ENCODE measurements around the gene SMIM38.

The SMIM38 gene

GRCh38 chr11:69194396-69194795, 38.7 kb downstream of the SMIM38 start:
- Histone ChIP-seq H3K4me1 (ENCODE audit: control insufficient read depth, insufficient read depth, low read length) (no peaks in the 10 kb centered on the region), H3K27me3 (ENCODE audit: control insufficient read depth, insufficient read depth, low read length) (no peaks in the 10 kb centered on the region), H3K4me3 (ENCODE audit: low read depth, low read length) (no peak overlapping the region), H3K36me3 (ENCODE audit: control insufficient read depth, insufficient read depth, low read length) (no peaks in the 10 kb centered on the region), H3K9me3 (ENCODE audit: control insufficient read depth, insufficient read depth, low read length) (no peaks in the 10 kb centered on the region), H3K9ac (ENCODE audit: low read depth, low read length) (no peak overlapping the region)

- Histone ChIP-seq H3K4me1 (ENCODE audit: control insufficient read depth, insufficient read depth, low read length) (peaks cover under 1% of the 10 kb centered on the region), H3K4me3 (ENCODE audit: low read depth, low read length) (no peak overlapping the region), H3K9ac (ENCODE audit: low read depth, low read length) (no peak overlapping the region), H3K9me3 (ENCODE audit: control insufficient read depth, insufficient read depth, low read length) (no peaks in the 10 kb centered on the region), H3K27me3 (ENCODE audit: control insufficient read depth, insufficient read depth, low read length) (no peaks in the 10 kb centered on the region), H3K36me3 (ENCODE audit: control insufficient read depth, insufficient read depth, low read length) (no peaks in the 10 kb centered on the region)
Observed at GRCh38 chr11:69194956-69195355, 39.2 kb downstream of the SMIM38 start.

- Histone ChIP-seq H3K9ac (ENCODE audit: low read depth, low read length) (no peak overlapping the region), H3K4me3 (ENCODE audit: low read depth, low read length) (no peak overlapping the region), H3K36me3 (ENCODE audit: control insufficient read depth, insufficient read depth, low read length) (no peaks in the 10 kb centered on the region), H3K27me3 (ENCODE audit: control insufficient read depth, insufficient read depth, low read length) (no peaks in the 10 kb centered on the region), H3K9me3 (ENCODE audit: control insufficient read depth, insufficient read depth, low read length) (no peaks in the 10 kb centered on the region), H3K4me1 (ENCODE audit: control insufficient read depth, insufficient read depth, low read length) (peaks cover 4% of the 10 kb centered on the region)
Observed at GRCh38 chr11:69195824-69196782, 40.4 kb downstream of the SMIM38 start.

- H3K27me3 ChIP-seq (ENCODE audit: control insufficient read depth, insufficient read depth, low read length): no peaks in the 10 kb centered on the region
- no peaks in the 10 kb centered on the region for H3K9me3 ChIP-seq (ENCODE audit: control insufficient read depth, insufficient read depth, low read length)
- H3K4me3 ChIP-seq (ENCODE audit: low read depth, low read length): no peak overlapping the region
- no peak overlapping the region for H3K9ac ChIP-seq (ENCODE audit: low read depth, low read length)
- no peaks in the 10 kb centered on the region for H3K36me3 ChIP-seq (ENCODE audit: control insufficient read depth, insufficient read depth, low read length)
- H3K4me1 ChIP-seq (ENCODE audit: control insufficient read depth, insufficient read depth, low read length): peaks cover 4% of the 10 kb centered on the region
Observed at GRCh38 chr11:69196783-69197169, 41.0 kb downstream of the SMIM38 start.

GRCh38 chr11:69198891-69199582, 43.3 kb downstream of the SMIM38 start:
- no peaks in the 10 kb centered on the region for H3K36me3 ChIP-seq (ENCODE audit: control insufficient read depth, insufficient read depth, low read length)

GRCh38 chr11:69199583-69200315, 44.0 kb downstream of the SMIM38 start:
- H3K9ac ChIP-seq (ENCODE audit: low read depth, low read length): no peak overlapping the region

More at GRCh38 chr11:69198891-69199582, 43.3 kb downstream of the SMIM38 start:
- H3K4me1 ChIP-seq (ENCODE audit: control insufficient read depth, insufficient read depth, low read length): peaks cover 4% of the 10 kb centered on the region
- H3K9ac ChIP-seq (ENCODE audit: low read depth, low read length): no peak overlapping the region
- H3K9me3 ChIP-seq (ENCODE audit: control insufficient read depth, insufficient read depth, low read length): no peaks in the 10 kb centered on the region
- no peaks in the 10 kb centered on the region for H3K27me3 ChIP-seq (ENCODE audit: control insufficient read depth, insufficient read depth, low read length)
- H3K4me3 ChIP-seq (ENCODE audit: low read depth, low read length): no peak overlapping the region

GRCh38 chr11:69200331-69201065, 44.8 kb downstream of the SMIM38 start:
- H3K27me3 ChIP-seq (ENCODE audit: control insufficient read depth, insufficient read depth, low read length): no peaks in the 10 kb centered on the region
- no peak overlapping the region for H3K9ac ChIP-seq (ENCODE audit: low read depth, low read length)
- no peaks in the 10 kb centered on the region for H3K36me3 ChIP-seq (ENCODE audit: control insufficient read depth, insufficient read depth, low read length)
- no peak overlapping the region for H3K4me3 ChIP-seq (ENCODE audit: low read depth, low read length)
- H3K9me3 ChIP-seq (ENCODE audit: control insufficient read depth, insufficient read depth, low read length): no peaks in the 10 kb centered on the region
- H3K4me1 ChIP-seq (ENCODE audit: control insufficient read depth, insufficient read depth, low read length): peaks cover 4% of the 10 kb centered on the region

More at GRCh38 chr11:69199583-69200315, 44.0 kb downstream of the SMIM38 start:
- H3K4me3 ChIP-seq (ENCODE audit: low read depth, low read length): no peak overlapping the region
- no peaks in the 10 kb centered on the region for H3K9me3 ChIP-seq (ENCODE audit: control insufficient read depth, insufficient read depth, low read length)
- H3K36me3 ChIP-seq (ENCODE audit: control insufficient read depth, insufficient read depth, low read length): no peaks in the 10 kb centered on the region
- peaks cover 4% of the 10 kb centered on the region for H3K4me1 ChIP-seq (ENCODE audit: control insufficient read depth, insufficient read depth, low read length)
- H3K27me3 ChIP-seq (ENCODE audit: control insufficient read depth, insufficient read depth, low read length): no peaks in the 10 kb centered on the region

- no peak overlapping the region for H3K9ac ChIP-seq (ENCODE audit: low read depth, low read length)
- H3K36me3 ChIP-seq (ENCODE audit: control insufficient read depth, insufficient read depth, low read length): no peaks in the 10 kb centered on the region
- peaks cover 4% of the 10 kb centered on the region for H3K4me1 ChIP-seq (ENCODE audit: control insufficient read depth, insufficient read depth, low read length)
- no peaks in the 10 kb centered on the region for H3K9me3 ChIP-seq (ENCODE audit: control insufficient read depth, insufficient read depth, low read length)
- H3K27me3 ChIP-seq (ENCODE audit: control insufficient read depth, insufficient read depth, low read length): no peaks in the 10 kb centered on the region
- no peak overlapping the region for H3K4me3 ChIP-seq (ENCODE audit: low read depth, low read length)
Observed at GRCh38 chr11:69201066-69201365, 45.3 kb downstream of the SMIM38 start.

GRCh38 chr11:69201764-69202370, 46.1 kb downstream of the SMIM38 start:
- Histone ChIP-seq H3K4me1 (ENCODE audit: control insufficient read depth, insufficient read depth, low read length) (peaks cover 4% of the 10 kb centered on the region), H3K9me3 (ENCODE audit: control insufficient read depth, insufficient read depth, low read length) (no peaks in the 10 kb centered on the region), H3K27me3 (ENCODE audit: control insufficient read depth, insufficient read depth, low read length) (no peaks in the 10 kb centered on the region), H3K36me3 (ENCODE audit: control insufficient read depth, insufficient read depth, low read length) (no peaks in the 10 kb centered on the region), H3K9ac (ENCODE audit: low read depth, low read length) (no peak overlapping the region), H3K4me3 (ENCODE audit: low read depth, low read length) (no peak overlapping the region)

GRCh38 chr11:69202511-69203221, 46.9 kb downstream of the SMIM38 start:
- H3K4me1 ChIP-seq (ENCODE audit: control insufficient read depth, insufficient read depth, low read length): peaks cover 4% of the 10 kb centered on the region
- H3K9me3 ChIP-seq (ENCODE audit: control insufficient read depth, insufficient read depth, low read length): no peaks in the 10 kb centered on the region
- H3K36me3 ChIP-seq (ENCODE audit: control insufficient read depth, insufficient read depth, low read length): no peaks in the 10 kb centered on the region
- H3K27me3 ChIP-seq (ENCODE audit: control insufficient read depth, insufficient read depth, low read length): no peaks in the 10 kb centered on the region
- H3K4me3 ChIP-seq (ENCODE audit: low read depth, low read length): no peak overlapping the region
- no peak overlapping the region for H3K9ac ChIP-seq (ENCODE audit: low read depth, low read length)

All from iPS-15b (cell line).